Upper lobe of left lung (tissue), 6 donors: ENCODE measurements around the gene XRCC6. TPM values are rescaled to one million over a fixed set of nuclear protein-coding genes. Genes with fewer than 3 reads are reported as not detected.
"Not testable (repeated sequence)": the region's sequence is repeated elsewhere in the genome, so short reads cannot be mapped to it uniquely, and the experiment has no call there.

Experiments used
- ATAC-seq, 2 donors: fragments of 200-7000 bp; cut with Tn5 transposase; one replicate each; pipeline ENCODE4 v1.9.1; 2022; ENCODE audit warnings: mild to moderate bottlenecking in 2 of 2, moderate library complexity in 2 of 2; ENCODE audit not compliant: low FRiP score in 2 of 2
- DNase-seq, 2 donors: peaks; one replicate each; pipeline ENCODE4 v3.0.0-alpha.2; 2019 to 2020
- H3K27ac ChIP-seq, 4 donors: fragments of 200-600 bp; sonication (generic); one replicate each; pipeline ENCODE4 v1.5.1; 2016 to 2019
- H3K27me3 ChIP-seq, 4 donors: fragments of 200-600 bp; sonication (generic); one replicate each; pipeline ENCODE4 v1.5.1; 2017 to 2019
- H3K36me3 ChIP-seq, 4 donors: fragments of 200-600 bp; sonication (generic); one replicate each; pipeline ENCODE4 v1.5.1; 2016 to 2019
- H3K4me1 ChIP-seq, 4 donors: fragments of 200-600 bp; sonication (generic); one replicate each; pipeline ENCODE4 v1.5.1; 2018 to 2019
- H3K4me3 ChIP-seq, 4 donors: fragments of 200-600 bp; sonication (generic); one replicate each; pipeline ENCODE4 v1.5.1; 2017 to 2019; ENCODE audit warnings: mild to moderate bottlenecking in 2 of 4, moderate library complexity in 1 of 4
- H3K9me3 ChIP-seq, 4 donors: fragments of 200-600 bp; sonication (generic); one replicate each; pipeline ENCODE4 v1.5.1; 2018 to 2019
- CTCF ChIP-seq, 6 experiments: fragments of 450-650 bp in 4 of 6; fragments of 200-600 bp in 2 of 6; sonication (generic) in 2 of 6; IDR thresholded peaks; one replicate each; pipeline ENCODE4 v1.5.1; 2016 to 2019; ENCODE audit warnings: antibody characterized with exemption in 6 of 6
- EP300 ChIP-seq, 4 donors: sonication (generic); formaldehyde crosslinking; IDR thresholded peaks; one replicate each; pipeline ENCODE4 v1.5.1; 2017; ENCODE audit warnings: antibody characterized with exemption in 4 of 4, control low read depth in 2 of 4
- POLR2A ChIP-seq, 4 donors: fragments of 450-650 bp; IDR thresholded peaks; one replicate each; pipeline ENCODE4 v1.5.1; 2016 to 2017; ENCODE audit warnings: antibody characterized with exemption in 4 of 4, mild to moderate bottlenecking in 2 of 4
- POLR2AphosphoS5 ChIP-seq, 2 donors: sonication (generic); formaldehyde crosslinking; IDR thresholded peaks; one replicate each; pipeline ENCODE4 v1.5.1; 2017; ENCODE audit warnings: antibody characterized with exemption in 2 of 2
- WGBS, 2 donors: methylation state at CpG; one replicate each; pipeline ENCODE4 v1.1.5; 2017 to 2018; 5-methylcytosine and 5-hydroxymethylcytosine counted together
- total RNA-seq, 6 donors: library from RNA; depleted of rRNA in 4 of 6; stranded (reverse); fragments of >200 nt in 4 of 6; gene quantifications; one replicate each; pipeline versions ENCODE4 v1.1.0 to v1.2.1, GENCODE V29; 2016 to 2021
- donor health status: DM: no; HTN: no; CAD: no; lungs with moderate emphysema.
- donor health status: DM: no; HTN: yes; CAD: no; lungs with severe emphysema.

XRCC6 gene
- total RNA-seq, 6 donors from 2014 or later, result 83.8 to 209 (median 167) TPM

GRCh38 chr22:41660416-41660815, 39.3 kb downstream of the XRCC6 start:
- Histone ChIP-seq H3K9me3 (no peaks in the 10 kb centered on the region), H3K36me3 (peaks cover 67 to 99% (median 83%) of the 10 kb centered on the region in 4 donors), H3K4me1 (no peaks in the 10 kb centered on the region), H3K27me3 (no peaks in the 10 kb centered on the region), H3K4me3 (no peak overlapping the region), H3K27ac (no peak overlapping the region)
- ATAC-seq (no peak), DNase-seq (no peak)
- WGBS, 2 donors, result 80 to 88% methylated on average over 3 of the region's 3 CpGs
- no peak for TF ChIP-seq POLR2AphosphoS5 (IDR thresholded peaks at IDR 0.05)
- TF ChIP-seq EP300 (IDR thresholded peaks at IDR 0.05), result no peak
- TF ChIP-seq CTCF (IDR thresholded peaks at IDR 0.05), result no peak
- TF ChIP-seq POLR2A (IDR thresholded peaks at IDR 0.05), result no peak

- H3K27me3 ChIP-seq, result no peaks in the 10 kb centered on the region
- H3K36me3 ChIP-seq, result peaks cover 62 to 93% (median 77%) of the 10 kb centered on the region in 4 donors
- DNase-seq (no peak), ATAC-seq (no peak)
- H3K4me1 ChIP-seq, result peaks cover 0 to under 1% (median under 1%) of the 10 kb centered on the region in 4 donors
- TF ChIP-seq CTCF (IDR thresholded peaks at IDR 0.05) (no peak), POLR2A (IDR thresholded peaks at IDR 0.05) (no peak), POLR2AphosphoS5 (IDR thresholded peaks at IDR 0.05) (no peak), EP300 (IDR thresholded peaks at IDR 0.05) (no peak)
- H3K9me3 ChIP-seq, result no peaks in the 10 kb centered on the region
- no peak overlapping the region for H3K27ac ChIP-seq
- H3K4me3 ChIP-seq, result no peak overlapping the region
- WGBS, 2 donors, result 94 to 97% methylated on average over 3 of the region's 3 CpGs
Observed at GRCh38 chr22:41661088-41661487, 40.0 kb downstream of the XRCC6 start.

GRCh38 chr22:41661713-41662112, 40.6 kb downstream of the XRCC6 start:
- 91 to 98% methylated on average over 2 of the region's 2 CpGs for WGBS, 2 donors
- Histone ChIP-seq H3K36me3 (peaks cover 58 to 86% (median 72%) of the 10 kb centered on the region in 4 donors), H3K27me3 (no peaks in the 10 kb centered on the region), H3K9me3 (no peaks in the 10 kb centered on the region), H3K4me3 (no peak overlapping the region), H3K27ac (no peak overlapping the region), H3K4me1 (peaks cover 4 to 7% (median 4%) of the 10 kb centered on the region in 4 donors)
- DNase-seq (no peak), ATAC-seq (no peak)
- TF ChIP-seq CTCF (IDR thresholded peaks at IDR 0.05) (no peak), POLR2A (IDR thresholded peaks at IDR 0.05) (no peak), POLR2AphosphoS5 (IDR thresholded peaks at IDR 0.05) (no peak), EP300 (IDR thresholded peaks at IDR 0.05) (no peak)

- 58 to 82% methylated on average over 3 to 9 of the region's 9 CpGs for WGBS, 2 donors
Observed at GRCh38 chr22:41663594-41663993, 42.5 kb downstream of the XRCC6 start.

GRCh38 chr22:41664490-41664889, 43.4 kb downstream of the XRCC6 start:
- Histone ChIP-seq H3K9me3 (no peaks in the 10 kb centered on the region), H3K4me3 (no peak overlapping the region), H3K27me3 (no peaks in the 10 kb centered on the region), H3K27ac (no peak overlapping the region), H3K36me3 (peaks cover 37 to 59% (median 45%) of the 10 kb centered on the region in 4 donors), H3K4me1 (peaks cover 12 to 26% (median 16%) of the 10 kb centered on the region in 4 donors)
- no peak for DNase-seq
- ATAC-seq, result no peak
- no peak for TF ChIP-seq CTCF (IDR thresholded peaks at IDR 0.05)

More at GRCh38 chr22:41663594-41663993, 42.5 kb downstream of the XRCC6 start:
- not testable (repeated sequence) for H3K9me3 ChIP-seq, H3K27me3 ChIP-seq, ATAC-seq, H3K4me3 ChIP-seq, H3K27ac ChIP-seq
- Histone ChIP-seq H3K4me1 (peaks cover 12 to 22% (median 13%) of the 10 kb centered on the region in 4 donors), H3K36me3 (peaks cover 46 to 68% (median 54%) of the 10 kb centered on the region in 4 donors)
- DNase-seq, result peak in 1 of 2 donors; percentile 56
